K562 (cell line): Measurements from ENCODE around the gene PGM2L1. TPM values are rescaled to one million over a fixed set of nuclear protein-coding genes. Genes with fewer than 3 reads are reported as not detected.

Experiments
- CEBPB ChIP-seq: fragments of 450-650 bp; IDR thresholded peaks from 2 replicates; pipeline ENCODE4 v1.6.1; 2016; ENCODE audit warnings: missing genetic modification characterization, missing compliant biosample characterization
- DMBX1 ChIP-seq: fragments of 250-450 bp; sonication (Bioruptor Pico); IDR thresholded peaks from 2 replicates; pipeline ENCODE4 v1.8.0; 2022; ENCODE audit warnings: inconsistent platforms, mild to moderate bottlenecking, moderate library complexity, borderline replicate concordance
- GATAD2B ChIP-seq: fragments of 450-650 bp; IDR thresholded peaks from 2 replicates; pipeline ENCODE4 v1.6.1; 2017; ENCODE audit warnings: mild to moderate bottlenecking, borderline replicate concordance
- PCBP2 ChIP-seq: fragments of 200-400 bp; formaldehyde crosslinking; IDR thresholded peaks from 2 replicates; pipeline ENCODE4 v1.6.1; 2018; ENCODE audit warnings: low read length, low read depth, mild to moderate bottlenecking, moderate library complexity; ENCODE audit not compliant: poor library complexity, severe bottlenecking
- POLR3G ChIP-seq: IDR thresholded peaks from 2 replicates; pipeline ENCODE4 v1.6.1; 2011; ENCODE audit not compliant: insufficient read length, insufficient replicate concordance; ENCODE audit errors: extremely low read depth
- SPI1 ChIP-seq: IDR thresholded peaks from 2 replicates; pipeline ENCODE4 v1.6.1; 2011; ENCODE audit warnings: low read depth, low read length, control low read depth, borderline replicate concordance
- TEAD2 ChIP-seq: fragments of 450-650 bp; IDR thresholded peaks from 2 replicates; pipeline ENCODE4 v1.6.1; 2016; ENCODE audit warnings: missing genetic modification characterization, control low read depth, missing compliant biosample characterization
- TSC22D4 ChIP-seq: fragments of 450-650 bp; IDR thresholded peaks from 2 replicates; pipeline ENCODE4 v1.6.1; 2016; ENCODE audit warnings: missing genetic modification characterization, missing biosample characterization, control low read depth
- ZNF140 ChIP-seq: fragments of 250-450 bp; sonication (Bioruptor Pico); IDR thresholded peaks from 2 replicates; pipeline ENCODE4 v1.8.0; 2021; ENCODE audit warnings: moderate library complexity, mild to moderate bottlenecking, inconsistent platforms
- ZNF384 ChIP-seq: IDR thresholded peaks from 2 replicates; pipeline ENCODE4 v1.6.1; 2012; ENCODE audit warnings: low read depth, low read length, improper control_type of control experiment
- ZNF717 ChIP-seq: fragments of 250-450 bp; sonication (Bioruptor Pico); IDR thresholded peaks from 2 replicates; pipeline ENCODE4 v1.5.0; 2021
- ZNF785 ChIP-seq: fragments of 250-450 bp; sonication (Bioruptor Pico); IDR thresholded peaks from 2 replicates; pipeline ENCODE4 v1.4.0; 2020; ENCODE audit warnings: mild to moderate bottlenecking
- polyA plus RNA-seq, 8 experiments: library from polyadenylated mRNA; depleted of rRNA in 4 of 8; stranded (reverse) in 5 of 8; unstranded in 3 of 8; fragments of >200 nt; fragmentation: Nextera tagmentation in 2 of 8; fragmentation: Illumina TruSeq in 1 of 8; extraction: Ambion mirVana in 2 of 8; extraction: Trizol in 1 of 8; gene quantifications; 2 replicates each; pipeline versions ENCODE4 v1.2.1 to v1.2.3, GENCODE V29; 2011 to 2014; ENCODE audit warnings: inconsistent platforms in 1 of 8, missing spikeins in 1 of 8
- total RNA-seq, 7 experiments: library from RNA; depleted of rRNA in 6 of 7; stranded (reverse); fragments of >200 nt in 6 of 7; fragmentation: Illumina TruSeq in 2 of 7; extraction: Trizol in 2 of 7; gene quantifications; 2 replicates each; pipeline versions ENCODE4 v1.2.1 to v1.2.3, GENCODE V29; 2011 to 2021; ENCODE audit warnings: low replicate concordance in 1 of 7
- TF ChIP-seq, protein P1 (sequence below), 2 experiments: fragments of 450-650 bp; formaldehyde crosslinking in 1 of 2; IDR thresholded peaks; 2 replicates each; pipeline versions ENCODE4 v1.4.0 to v1.6.1; 2014 to 2020; ENCODE audit warnings: mild to moderate bottlenecking in 2 of 2, borderline replicate concordance in 1 of 2, low read depth in 1 of 2
- TF ChIP-seq, protein P2 (sequence below): IDR thresholded peaks from 2 replicates; pipeline ENCODE4 v1.6.1; 2011; ENCODE audit not compliant: insufficient read length; ENCODE audit errors: extremely low read depth
- TF ChIP-seq, protein P3 (sequence below): fragments of 250-450 bp; sonication (Bioruptor Pico); IDR thresholded peaks from 2 replicates; pipeline ENCODE4 v1.9.0; 2021; ENCODE audit warnings: mild to moderate bottlenecking
- TF ChIP-seq, protein P4 (sequence below): fragments of 450-650 bp; formaldehyde crosslinking; conservative IDR thresholded peaks from 2 replicates; pipeline ENCODE4 v1.4.0; 2022; ENCODE audit warnings: mild to moderate bottlenecking, missing genetic modification characterization

Gene PGM2L1
- total and polyA plus RNA-seq, 9 of the 15 experiments (the other 6 are each of a cell fraction or from before 2014, with no cell fraction given), result 0.32 to 0.95 (median 0.63) TPM

DNA sequence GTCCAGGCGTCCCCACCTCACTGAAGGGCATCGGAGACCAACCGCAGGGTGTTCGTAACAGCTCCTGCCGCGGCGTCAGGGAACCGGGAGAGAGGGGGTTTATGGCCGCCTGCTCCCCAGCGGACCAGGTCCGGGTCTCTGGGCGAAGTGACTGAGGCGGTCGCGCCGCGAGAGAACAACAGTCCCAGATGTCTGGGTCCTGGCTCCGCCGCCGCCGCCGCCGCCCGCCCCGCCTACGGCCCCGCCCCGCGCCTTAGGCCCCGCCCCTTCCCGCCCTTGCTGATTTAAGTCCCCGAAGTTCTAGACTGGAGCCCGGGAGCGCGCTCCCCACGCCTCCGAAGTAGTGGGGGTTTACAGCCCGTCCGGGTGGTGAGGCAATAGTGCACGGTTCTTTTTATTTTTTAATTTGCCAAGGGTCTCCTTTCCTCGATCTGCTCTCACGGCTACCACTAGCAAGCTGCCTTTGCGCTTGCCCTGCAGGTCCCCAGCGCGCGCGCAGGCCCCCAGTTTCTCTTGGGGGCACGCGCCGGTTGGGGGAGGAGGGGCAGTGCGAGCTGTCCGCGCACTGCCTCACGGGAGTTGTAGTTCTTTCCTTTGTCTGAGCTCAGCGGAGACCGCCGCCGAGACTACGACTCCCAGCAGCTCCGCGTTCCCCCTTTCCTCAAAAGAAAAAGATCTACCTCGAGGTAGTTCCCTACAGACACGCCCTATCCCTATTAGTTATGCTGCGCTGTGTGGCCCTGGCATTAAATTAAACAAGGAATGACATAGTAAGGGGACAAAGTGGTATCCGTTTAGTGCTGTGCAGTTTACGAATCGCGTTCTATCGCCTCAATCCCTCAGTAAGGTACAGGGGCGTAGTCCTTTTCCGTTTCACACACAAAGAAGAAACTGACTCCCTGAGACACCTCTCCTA lies at the start of gene PGM2L1 (continued):
- TF ChIP-seq, protein P1, sequence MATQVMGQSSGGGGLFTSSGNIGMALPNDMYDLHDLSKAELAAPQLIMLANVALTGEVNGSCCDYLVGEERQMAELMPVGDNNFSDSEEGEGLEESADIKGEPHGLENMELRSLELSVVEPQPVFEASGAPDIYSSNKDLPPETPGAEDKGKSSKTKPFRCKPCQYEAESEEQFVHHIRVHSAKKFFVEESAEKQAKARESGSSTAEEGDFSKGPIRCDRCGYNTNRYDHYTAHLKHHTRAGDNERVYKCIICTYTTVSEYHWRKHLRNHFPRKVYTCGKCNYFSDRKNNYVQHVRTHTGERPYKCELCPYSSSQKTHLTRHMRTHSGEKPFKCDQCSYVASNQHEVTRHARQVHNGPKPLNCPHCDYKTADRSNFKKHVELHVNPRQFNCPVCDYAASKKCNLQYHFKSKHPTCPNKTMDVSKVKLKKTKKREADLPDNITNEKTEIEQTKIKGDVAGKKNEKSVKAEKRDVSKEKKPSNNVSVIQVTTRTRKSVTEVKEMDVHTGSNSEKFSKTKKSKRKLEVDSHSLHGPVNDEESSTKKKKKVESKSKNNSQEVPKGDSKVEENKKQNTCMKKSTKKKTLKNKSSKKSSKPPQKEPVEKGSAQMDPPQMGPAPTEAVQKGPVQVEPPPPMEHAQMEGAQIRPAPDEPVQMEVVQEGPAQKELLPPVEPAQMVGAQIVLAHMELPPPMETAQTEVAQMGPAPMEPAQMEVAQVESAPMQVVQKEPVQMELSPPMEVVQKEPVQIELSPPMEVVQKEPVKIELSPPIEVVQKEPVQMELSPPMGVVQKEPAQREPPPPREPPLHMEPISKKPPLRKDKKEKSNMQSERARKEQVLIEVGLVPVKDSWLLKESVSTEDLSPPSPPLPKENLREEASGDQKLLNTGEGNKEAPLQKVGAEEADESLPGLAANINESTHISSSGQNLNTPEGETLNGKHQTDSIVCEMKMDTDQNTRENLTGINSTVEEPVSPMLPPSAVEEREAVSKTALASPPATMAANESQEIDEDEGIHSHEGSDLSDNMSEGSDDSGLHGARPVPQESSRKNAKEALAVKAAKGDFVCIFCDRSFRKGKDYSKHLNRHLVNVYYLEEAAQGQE (IDR thresholded peaks at IDR 0.05; ENCODE audit: borderline replicate concordance), result no peak
- TF ChIP-seq, protein P1 (CRISPR knock-in tag; IDR thresholded peaks at IDR 0.05; ENCODE audit: low read depth), result 0 out of 2 replicates have a peak, but pooled peaks have one; percentile 27
- no peak for TF ChIP-seq ZNF717
- TF ChIP-seq, protein P2, sequence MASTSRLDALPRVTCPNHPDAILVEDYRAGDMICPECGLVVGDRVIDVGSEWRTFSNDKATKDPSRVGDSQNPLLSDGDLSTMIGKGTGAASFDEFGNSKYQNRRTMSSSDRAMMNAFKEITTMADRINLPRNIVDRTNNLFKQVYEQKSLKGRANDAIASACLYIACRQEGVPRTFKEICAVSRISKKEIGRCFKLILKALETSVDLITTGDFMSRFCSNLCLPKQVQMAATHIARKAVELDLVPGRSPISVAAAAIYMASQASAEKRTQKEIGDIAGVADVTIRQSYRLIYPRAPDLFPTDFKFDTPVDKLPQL, result no peak
- peak; percentile 45; the same call in 1 of the 2 replicates for TF ChIP-seq SPI1
- TF ChIP-seq TSC22D4 (tag), result no peak
- no peak; the same call in 1 of the 2 replicates for TF ChIP-seq GATAD2B
- TF ChIP-seq, protein P3, sequence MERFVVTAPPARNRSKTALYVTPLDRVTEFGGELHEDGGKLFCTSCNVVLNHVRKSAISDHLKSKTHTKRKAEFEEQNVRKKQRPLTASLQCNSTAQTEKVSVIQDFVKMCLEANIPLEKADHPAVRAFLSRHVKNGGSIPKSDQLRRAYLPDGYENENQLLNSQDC (CRISPR knock-in tag), result no peak
- no peak for TF ChIP-seq DMBX1 (CRISPR knock-in tag)
- TF ChIP-seq ZNF140 (CRISPR knock-in tag), result no peak
- TF ChIP-seq ZNF384, result no peak; the same call in 1 of the 2 replicates
- TF ChIP-seq PCBP2, result no peak
- no peak for TF ChIP-seq TEAD2 (tag)
- TF ChIP-seq, protein P4, sequence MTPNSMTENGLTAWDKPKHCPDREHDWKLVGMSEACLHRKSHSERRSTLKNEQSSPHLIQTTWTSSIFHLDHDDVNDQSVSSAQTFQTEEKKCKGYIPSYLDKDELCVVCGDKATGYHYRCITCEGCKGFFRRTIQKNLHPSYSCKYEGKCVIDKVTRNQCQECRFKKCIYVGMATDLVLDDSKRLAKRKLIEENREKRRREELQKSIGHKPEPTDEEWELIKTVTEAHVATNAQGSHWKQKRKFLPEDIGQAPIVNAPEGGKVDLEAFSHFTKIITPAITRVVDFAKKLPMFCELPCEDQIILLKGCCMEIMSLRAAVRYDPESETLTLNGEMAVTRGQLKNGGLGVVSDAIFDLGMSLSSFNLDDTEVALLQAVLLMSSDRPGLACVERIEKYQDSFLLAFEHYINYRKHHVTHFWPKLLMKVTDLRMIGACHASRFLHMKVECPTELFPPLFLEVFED (CRISPR knock-in tag), result no peak
- peak; percentile 86 for TF ChIP-seq CEBPB (tag)
- TF ChIP-seq ZNF785 (CRISPR knock-in tag), result no peak
- TF ChIP-seq POLR3G, result no peak
